ENCODE results near the gene JUNB.

DNA sequence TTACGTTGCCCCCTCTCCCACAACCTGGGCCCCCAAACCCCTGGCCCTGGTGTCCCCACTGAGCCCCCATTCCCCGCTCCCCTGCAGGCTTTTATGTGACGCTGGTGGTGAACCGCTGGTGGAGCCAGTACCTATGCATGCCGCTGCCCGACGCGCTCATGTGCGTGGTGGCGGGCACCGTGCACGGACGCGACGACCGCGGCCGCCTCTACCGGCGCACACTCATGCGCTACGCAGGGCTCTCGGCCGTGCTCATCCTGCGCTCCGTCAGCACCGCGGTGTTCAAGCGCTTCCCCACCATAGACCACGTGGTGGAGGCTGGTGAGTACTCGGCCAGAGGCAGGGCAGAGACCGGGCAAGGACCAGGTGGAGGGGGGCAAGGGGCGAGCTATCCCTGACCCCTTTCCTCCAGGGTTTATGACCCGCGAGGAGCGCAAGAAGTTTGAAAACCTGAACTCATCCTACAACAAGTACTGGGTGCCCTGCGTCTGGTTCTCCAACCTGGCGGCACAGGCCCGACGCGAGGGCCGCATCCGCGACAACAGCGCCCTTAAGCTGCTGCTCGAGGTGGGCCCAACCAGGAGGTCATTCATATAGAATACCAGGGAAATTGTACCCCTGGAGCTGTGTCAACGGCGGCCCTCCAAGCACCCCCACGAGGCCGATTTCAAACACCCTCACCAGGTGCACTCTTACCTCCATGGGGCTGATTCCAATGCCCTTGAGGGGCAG is 36.7 kb upstream of the JUNB start:
- TF ChIP-seq, protein P1, sequence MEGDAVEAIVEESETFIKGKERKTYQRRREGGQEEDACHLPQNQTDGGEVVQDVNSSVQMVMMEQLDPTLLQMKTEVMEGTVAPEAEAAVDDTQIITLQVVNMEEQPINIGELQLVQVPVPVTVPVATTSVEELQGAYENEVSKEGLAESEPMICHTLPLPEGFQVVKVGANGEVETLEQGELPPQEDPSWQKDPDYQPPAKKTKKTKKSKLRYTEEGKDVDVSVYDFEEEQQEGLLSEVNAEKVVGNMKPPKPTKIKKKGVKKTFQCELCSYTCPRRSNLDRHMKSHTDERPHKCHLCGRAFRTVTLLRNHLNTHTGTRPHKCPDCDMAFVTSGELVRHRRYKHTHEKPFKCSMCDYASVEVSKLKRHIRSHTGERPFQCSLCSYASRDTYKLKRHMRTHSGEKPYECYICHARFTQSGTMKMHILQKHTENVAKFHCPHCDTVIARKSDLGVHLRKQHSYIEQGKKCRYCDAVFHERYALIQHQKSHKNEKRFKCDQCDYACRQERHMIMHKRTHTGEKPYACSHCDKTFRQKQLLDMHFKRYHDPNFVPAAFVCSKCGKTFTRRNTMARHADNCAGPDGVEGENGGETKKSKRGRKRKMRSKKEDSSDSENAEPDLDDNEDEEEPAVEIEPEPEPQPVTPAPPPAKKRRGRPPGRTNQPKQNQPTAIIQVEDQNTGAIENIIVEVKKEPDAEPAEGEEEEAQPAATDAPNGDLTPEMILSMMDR (IDR thresholded peaks at IDR 0.05; ENCODE audit: low read depth, low read length): no peak
- no peak for TF ChIP-seq EZH2phosphoT487 (IDR thresholded peaks at IDR 0.05; ENCODE audit: low read depth)
